Ascending aorta (tissue), 2 donors: ENCODE results near the gene EED. TPM values are rescaled to one million over a fixed set of nuclear protein-coding genes. Genes with fewer than 3 reads are reported as not detected.
"Not testable (repeated sequence)": the region's sequence is repeated elsewhere in the genome, so short reads cannot be mapped to it uniquely, and the experiment has no call there.

Experiments
- DNase-seq, 2 donors: peaks; one replicate each; pipeline ENCODE4 v3.0.0-alpha.2; 2019; ENCODE audit warnings: low spot score in 2 of 2
- H3K27ac ChIP-seq, 2 donors: fragments of 200-600 bp; sonication (generic); one replicate each; pipeline ENCODE4 v1.5.1; 2016 to 2017; ENCODE audit warnings: mild to moderate bottlenecking in 1 of 2
- H3K27me3 ChIP-seq: fragments of 200-600 bp; sonication (generic); one replicate; pipeline ENCODE4 v1.5.1; 2017
- H3K36me3 ChIP-seq, 2 donors: fragments of 200-600 bp; sonication (generic); one replicate each; pipeline ENCODE4 v1.5.1; 2016
- H3K4me1 ChIP-seq, 2 donors: fragments of 200-600 bp; sonication (generic); one replicate each; pipeline ENCODE4 v1.5.1; 2016 to 2017; ENCODE audit warnings: mild to moderate bottlenecking in 1 of 2
- H3K4me3 ChIP-seq, 2 donors: fragments of 200-600 bp; sonication (generic); one replicate each; pipeline ENCODE4 v1.5.1; 2016 to 2017; ENCODE audit warnings: mild to moderate bottlenecking in 1 of 2
- H3K9me3 ChIP-seq, 2 donors: fragments of 200-600 bp; sonication (generic); one replicate each; pipeline ENCODE4 v1.5.1; 2016
- intact Hi-C: fragments of 100-400 bp; cut with DNase I; formaldehyde crosslinking; loops from one replicate; pipeline ENCODE4 v1.15.1; 2023
- total RNA-seq: library from RNA; depleted of rRNA; stranded (reverse); fragments of >200 nt; gene quantifications from one replicate; pipeline ENCODE4 v1.1.0, GENCODE V29; 2016
- TF ChIP-seq, protein P1 (sequence below), 3 experiments: fragments of 200-600 bp in 2 of 3; fragments of 450-650 bp in 1 of 3; sonication (generic) in 2 of 3; IDR thresholded peaks; one replicate each; pipeline ENCODE4 v1.5.1; 2016 to 2019; ENCODE audit warnings: antibody characterized with exemption in 3 of 3, mild to moderate bottlenecking in 1 of 3, moderate library complexity in 1 of 3

Gene EED
- total RNA-seq, 1 donor from 2014 or later: 16.1 TPM

GRCh38 chr11:86301742-86302091, 57.2 kb downstream of the EED start:
- intact Hi-C loops: loop anchor here (1.0 to 10.0 kb wide), 3 partner anchors 57 to 637 kb away; partner anchors contain the start of genes CREBZF and EED
- H3K27ac ChIP-seq: no peak overlapping the region
- H3K9me3 ChIP-seq: no peaks in the 10 kb centered on the region
- peak overlapping the region in 1 of 2 donors; percentile 84 for H3K4me3 ChIP-seq
- peaks cover 0 to 9% of the 10 kb centered on the region in 2 donors for H3K4me1 ChIP-seq
- no peak for DNase-seq
- no peaks in the 10 kb centered on the region for H3K27me3 ChIP-seq
- TF ChIP-seq, protein P1, sequence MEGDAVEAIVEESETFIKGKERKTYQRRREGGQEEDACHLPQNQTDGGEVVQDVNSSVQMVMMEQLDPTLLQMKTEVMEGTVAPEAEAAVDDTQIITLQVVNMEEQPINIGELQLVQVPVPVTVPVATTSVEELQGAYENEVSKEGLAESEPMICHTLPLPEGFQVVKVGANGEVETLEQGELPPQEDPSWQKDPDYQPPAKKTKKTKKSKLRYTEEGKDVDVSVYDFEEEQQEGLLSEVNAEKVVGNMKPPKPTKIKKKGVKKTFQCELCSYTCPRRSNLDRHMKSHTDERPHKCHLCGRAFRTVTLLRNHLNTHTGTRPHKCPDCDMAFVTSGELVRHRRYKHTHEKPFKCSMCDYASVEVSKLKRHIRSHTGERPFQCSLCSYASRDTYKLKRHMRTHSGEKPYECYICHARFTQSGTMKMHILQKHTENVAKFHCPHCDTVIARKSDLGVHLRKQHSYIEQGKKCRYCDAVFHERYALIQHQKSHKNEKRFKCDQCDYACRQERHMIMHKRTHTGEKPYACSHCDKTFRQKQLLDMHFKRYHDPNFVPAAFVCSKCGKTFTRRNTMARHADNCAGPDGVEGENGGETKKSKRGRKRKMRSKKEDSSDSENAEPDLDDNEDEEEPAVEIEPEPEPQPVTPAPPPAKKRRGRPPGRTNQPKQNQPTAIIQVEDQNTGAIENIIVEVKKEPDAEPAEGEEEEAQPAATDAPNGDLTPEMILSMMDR (IDR thresholded peaks at IDR 0.05): no peak
- H3K36me3 ChIP-seq: no peaks in the 10 kb centered on the region

DNA sequence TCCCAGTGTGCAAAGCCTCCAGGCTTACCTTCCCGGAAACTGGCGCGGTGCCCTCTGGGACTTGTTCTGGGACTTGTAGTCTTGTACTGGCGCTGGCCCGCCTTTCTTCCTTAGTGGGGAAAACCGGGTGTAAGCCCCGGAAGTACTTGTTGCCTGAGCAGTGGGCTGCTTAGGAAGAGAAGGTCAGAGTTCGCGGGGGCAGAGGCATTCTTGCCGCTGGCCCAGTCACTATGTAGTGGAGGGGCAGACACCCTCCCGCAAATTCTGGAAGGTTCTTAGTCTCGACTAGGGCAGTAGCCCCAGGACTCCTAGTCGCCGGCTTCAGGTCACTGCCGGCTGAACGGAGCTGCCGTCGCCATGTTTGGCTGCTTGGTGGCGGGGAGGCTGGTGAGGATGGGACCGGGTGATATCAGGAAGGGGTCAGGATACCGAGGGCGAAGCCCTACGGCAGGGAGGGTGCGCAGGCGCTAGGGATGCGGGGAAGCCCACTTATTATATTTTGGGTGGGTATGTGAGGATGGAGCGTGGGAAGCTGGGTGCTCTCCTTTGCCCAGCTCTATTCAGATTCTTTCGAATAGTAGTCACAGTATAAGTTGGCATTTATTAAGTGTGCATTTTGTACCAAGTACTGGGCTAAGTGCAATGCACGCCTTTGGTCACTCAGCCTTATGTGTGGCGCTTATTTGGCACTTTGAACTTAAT, 57.7 kb downstream of the EED start, which contains the start of gene HIKESHI:
Gene HIKESHI, plus strand, starts transcription at position 149 of the 702 bp plus-strand sequence. Its CDS starts 209 bp downstream, at position 358.
- TF ChIP-seq, protein P1 (IDR thresholded peaks at IDR 0.05): no peak
- intact Hi-C loops: loop anchor here (1.0 to 10.0 kb wide), 3 partner anchors 58 to 637 kb away; partner anchors contain the start of genes CREBZF and EED
- Histone ChIP-seq H3K9me3 (no peaks in the 10 kb centered on the region), H3K4me1 (peaks cover 0 to 9% of the 10 kb centered on the region in 2 donors), H3K27ac (peak within 1 kb of the TSS; percentile 86 to 92), H3K4me3 (peak within 1 kb of the TSS; percentile 84 to 89), H3K36me3 (no peaks in the 10 kb centered on the region), H3K27me3 (no peaks in the 10 kb centered on the region)
- peak; percentile 98 to 100 for DNase-seq

DNA sequence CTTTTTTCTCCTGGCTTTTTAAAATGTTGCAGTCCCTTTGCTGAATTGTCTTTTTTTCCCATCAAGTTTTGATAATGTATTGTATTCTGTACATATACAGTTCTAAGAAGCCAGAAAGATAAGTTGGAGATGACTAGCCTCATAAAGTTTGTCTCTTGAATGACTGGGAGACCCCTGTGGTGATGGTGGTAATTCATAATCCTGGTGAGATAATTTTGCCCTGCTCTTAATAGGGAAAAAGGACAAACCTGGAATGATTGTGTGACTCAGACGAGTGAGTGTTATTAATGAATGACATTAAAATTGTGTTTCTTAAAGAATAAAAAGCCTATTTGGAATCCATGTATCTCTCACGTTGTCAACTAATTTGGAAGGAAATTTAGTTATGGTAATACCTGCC, 58.7 kb downstream of the EED start:
- no peak for DNase-seq
- Histone ChIP-seq H3K36me3 (no peaks in the 10 kb centered on the region), H3K27me3 (no peaks in the 10 kb centered on the region), H3K4me1 (peaks cover 0 to 9% of the 10 kb centered on the region in 2 donors), H3K27ac (peak overlapping the region in 1 of 2 donors; percentile 86), H3K4me3 (peak overlapping the region; percentile 84 to 89), H3K9me3 (no peaks in the 10 kb centered on the region)
- TF ChIP-seq, protein P1 (IDR thresholded peaks at IDR 0.05): no peak
- intact Hi-C loops: loop anchor here (10.0 kb wide), 2 partner anchors 512 to 638 kb away; partner anchors contain the start of gene CREBZF

- H3K4me3 ChIP-seq, H3K4me1 ChIP-seq, H3K27me3 ChIP-seq, H3K36me3 ChIP-seq, H3K27ac ChIP-seq, H3K9me3 ChIP-seq, DNase-seq: not testable (repeated sequence)
- intact Hi-C loops: loop anchor here (10.0 kb wide), 2 partner anchors 506 to 644 kb away; partner anchors contain the start of gene CREBZF
Observed at GRCh38 chr11:86308710-86309109, 64.2 kb downstream of the EED start.

DNA sequence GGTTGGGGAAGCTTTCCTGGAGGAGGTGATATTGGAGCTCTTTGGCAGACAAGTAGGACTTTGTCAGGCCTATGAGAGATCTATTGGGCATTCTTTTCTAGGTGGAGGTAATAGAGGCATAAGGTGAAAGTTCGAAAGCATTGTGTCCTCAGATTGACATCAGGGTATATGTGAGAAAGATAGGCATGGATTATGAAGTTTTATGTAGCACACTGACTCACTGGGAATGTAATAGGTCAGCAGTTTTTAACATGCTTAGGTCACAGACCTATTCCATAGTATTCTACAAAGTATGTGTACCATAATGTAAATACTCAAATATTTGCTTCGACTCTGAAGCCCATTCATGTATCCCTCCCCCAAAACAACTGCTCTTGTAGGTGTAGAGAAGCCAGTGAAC, 69.2 kb downstream of the EED start:
- no peak overlapping the region for H3K4me3 ChIP-seq
- TF ChIP-seq, protein P1 (IDR thresholded peaks at IDR 0.05): no peak
- peaks cover 9 to 23% of the 10 kb centered on the region in 2 donors for H3K36me3 ChIP-seq
- H3K27me3 ChIP-seq: no peaks in the 10 kb centered on the region
- intact Hi-C loops: no loop called here
- H3K4me1 ChIP-seq: no peaks in the 10 kb centered on the region
- no peak overlapping the region for H3K27ac ChIP-seq
- DNase-seq: no peak
- H3K9me3 ChIP-seq: no peaks in the 10 kb centered on the region

DNA sequence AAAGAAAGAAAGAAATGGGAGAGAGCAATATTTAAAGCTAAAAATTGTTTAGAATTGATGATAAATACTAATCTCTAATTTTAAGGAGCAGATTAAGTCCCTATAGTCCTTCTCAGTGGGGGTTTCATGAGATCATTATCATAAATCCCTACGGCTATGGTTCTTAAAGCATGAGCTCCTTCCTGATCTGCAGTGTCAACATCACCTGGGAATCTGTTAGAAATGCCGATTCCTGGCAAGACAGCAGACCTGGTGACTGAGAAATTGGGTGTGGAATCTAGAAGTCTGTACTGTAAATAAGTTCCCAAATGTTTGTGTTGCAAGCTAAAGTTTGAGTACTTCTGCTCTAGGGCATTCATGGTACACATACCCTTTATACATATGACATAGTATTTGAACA, 70.1 kb downstream of the EED start:
- intact Hi-C loops: no loop called here
- no peaks in the 10 kb centered on the region for H3K9me3 ChIP-seq
- H3K36me3 ChIP-seq: peaks cover 9 to 23% of the 10 kb centered on the region in 2 donors
- no peaks in the 10 kb centered on the region for H3K27me3 ChIP-seq
- H3K27ac ChIP-seq: no peak overlapping the region
- TF ChIP-seq, protein P1 (IDR thresholded peaks at IDR 0.05): no peak
- H3K4me1 ChIP-seq: no peaks in the 10 kb centered on the region
- H3K4me3 ChIP-seq: no peak overlapping the region
- DNase-seq: no peak
